ENCODE measurements around the gene CARS1. TPM values are rescaled to one million over a fixed set of nuclear protein-coding genes. Genes with fewer than 3 reads are reported as not detected.

The CARS1 gene
- total and polyA plus RNA-seq, 2 donors (not counting 1 experiment from before 2014, with no cell fraction given), result 31.3 to 49.5 TPM

DNA sequence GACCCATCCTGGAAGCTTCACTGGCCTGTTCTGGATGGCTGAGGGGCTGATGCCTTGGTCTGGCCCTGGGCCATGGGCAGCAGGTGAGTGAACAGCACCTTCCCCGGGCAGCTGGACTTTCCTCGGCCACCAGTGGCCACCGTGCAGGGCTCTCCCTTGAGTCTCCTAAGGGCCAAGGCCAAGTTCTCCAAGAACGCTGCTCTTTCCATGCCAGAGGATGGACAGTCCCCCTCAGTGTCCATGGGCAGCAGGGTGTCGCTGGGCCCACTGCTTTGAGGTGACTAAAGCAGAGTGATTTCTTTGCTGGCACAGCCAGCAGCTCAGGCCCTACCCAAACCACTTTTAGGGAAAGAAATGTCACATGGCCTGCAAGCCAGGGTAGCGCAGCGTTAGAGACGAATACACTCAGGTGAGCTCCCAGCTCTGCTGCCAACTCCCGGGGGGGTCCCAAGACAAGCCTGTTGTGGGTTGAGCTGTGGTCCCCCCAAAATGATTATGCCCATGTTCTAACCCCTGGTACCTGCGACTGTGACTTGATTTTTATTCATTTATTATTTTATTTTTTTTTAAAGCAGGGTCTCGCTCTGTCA, 3.3 kb upstream of the CARS1 start:
- Histone ChIP-seq H3K4me2 (replicated peaks; ENCODE audit: low read depth, low read length, poor library complexity, severe bottlenecking) (no peak overlapping the region), H3K9me3 (ENCODE audit: control extremely low read depth in 1 of 3, control insufficient read depth in 2 of 3, insufficient read depth in 1 of 3, low read length in 2 of 3) (no peaks in the 10 kb centered on the region), H3K79me2 (ENCODE audit: control insufficient read depth, insufficient read depth, low read length) (peaks cover 22% of the 10 kb centered on the region), H3K27me3 (replicated peaks in 1 of 4; ENCODE audit: control extremely low read depth in 1 of 4, control insufficient read depth in 3 of 4, insufficient read depth in 4 of 4, low read length in 3 of 4) (no peaks in the 10 kb centered on the region), H3K27ac (ENCODE audit: low read length in 2 of 2) (no peak overlapping the region), H3K36me3 (replicated peaks in 1 of 2; ENCODE audit: control extremely low read depth in 1 of 2, control insufficient read depth in 1 of 2, extremely low read depth in 1 of 2, insufficient read depth in 2 of 2, low read length in 1 of 2) (no peaks in the 10 kb centered on the region), H3K9ac (ENCODE audit: low read length) (no peak overlapping the region), H3K4me1 (ENCODE audit: control insufficient read depth in 2 of 2, insufficient read depth in 2 of 2, low read length in 2 of 2) (peaks cover 14 to 18% of the 10 kb centered on the region in 2 donors), H2AFZ (ENCODE audit: insufficient read depth, low read depth, low read length, poor library complexity, severe bottlenecking) (no peak overlapping the region), H3K4me3 (ENCODE audit: control extremely low read depth in 1 of 5, extremely low read depth in 1 of 5, insufficient read depth in 1 of 5, low read depth in 2 of 5, low read length in 4 of 5) (no peak overlapping the region), H4K20me1 (ENCODE audit: control insufficient read depth, insufficient read depth, low read length, poor library complexity, severe bottlenecking) (peaks cover 14% of the 10 kb centered on the region)
- CTCF ChIA-PET, result no interaction called here
- DNase-seq (no peak), ATAC-seq (ENCODE audit: low read depth) (no peak)
- Mint-ChIP-seq H3K27me3 (peaks cover 6% of the 10 kb centered on the region), H3K4me3 (no peak overlapping the region), H3K9me3 (ENCODE audit: insufficient read depth) (no peaks in the 10 kb centered on the region), H3K27ac (no peak overlapping the region), H3K4me1 (peaks cover 17% of the 10 kb centered on the region)
- 96% methylated on average over 6 of the region's 11 CpGs for WGBS (ENCODE audit: insufficient coverage)
- POLR2A ChIA-PET, result no interaction called here
- intact Hi-C loops (cut with micrococcal nuclease), result no loop called here
- TF ChIP-seq EZH2 (IDR thresholded peaks at IDR 0.05; ENCODE audit: borderline replicate concordance, insufficient read depth, low read depth, low read length, poor library complexity, severe bottlenecking), result no peak
- TF ChIP-seq, protein P1, sequence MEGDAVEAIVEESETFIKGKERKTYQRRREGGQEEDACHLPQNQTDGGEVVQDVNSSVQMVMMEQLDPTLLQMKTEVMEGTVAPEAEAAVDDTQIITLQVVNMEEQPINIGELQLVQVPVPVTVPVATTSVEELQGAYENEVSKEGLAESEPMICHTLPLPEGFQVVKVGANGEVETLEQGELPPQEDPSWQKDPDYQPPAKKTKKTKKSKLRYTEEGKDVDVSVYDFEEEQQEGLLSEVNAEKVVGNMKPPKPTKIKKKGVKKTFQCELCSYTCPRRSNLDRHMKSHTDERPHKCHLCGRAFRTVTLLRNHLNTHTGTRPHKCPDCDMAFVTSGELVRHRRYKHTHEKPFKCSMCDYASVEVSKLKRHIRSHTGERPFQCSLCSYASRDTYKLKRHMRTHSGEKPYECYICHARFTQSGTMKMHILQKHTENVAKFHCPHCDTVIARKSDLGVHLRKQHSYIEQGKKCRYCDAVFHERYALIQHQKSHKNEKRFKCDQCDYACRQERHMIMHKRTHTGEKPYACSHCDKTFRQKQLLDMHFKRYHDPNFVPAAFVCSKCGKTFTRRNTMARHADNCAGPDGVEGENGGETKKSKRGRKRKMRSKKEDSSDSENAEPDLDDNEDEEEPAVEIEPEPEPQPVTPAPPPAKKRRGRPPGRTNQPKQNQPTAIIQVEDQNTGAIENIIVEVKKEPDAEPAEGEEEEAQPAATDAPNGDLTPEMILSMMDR (IDR thresholded peaks at IDR 0.05), result no peak

Data from B cell (primary cell).